IgD-negative memory B cell (primary cell): Measurements from ENCODE around the gene PCBP2. TPM values are rescaled to one million over a fixed set of nuclear protein-coding genes. Genes with fewer than 3 reads are reported as not detected.
"Not testable (repeated sequence)": the region's sequence is repeated elsewhere in the genome, so short reads cannot be mapped to it uniquely, and the experiment has no call there.

Experiments used
- H3K27ac Mint-ChIP-seq, 3 donors: one replicate each; pipeline ENCODE4 v1.8.0; 2020 to 2022; ENCODE audit warnings: mild to moderate bottlenecking in 3 of 3, mixed read lengths in 3 of 3, moderate library complexity in 1 of 3
- H3K27me3 Mint-ChIP-seq: one replicate; pipeline ENCODE4 v1.8.0; 2021; ENCODE audit warnings: mixed read lengths
- H3K36me3 Mint-ChIP-seq: one replicate; pipeline ENCODE4 v1.8.0; 2020; ENCODE audit warnings: mild to moderate bottlenecking, mixed read lengths
- H3K4me1 Mint-ChIP-seq, 3 donors: one replicate each; pipeline ENCODE4 v1.8.0; 2020 to 2022; ENCODE audit warnings: mixed read lengths in 3 of 3, mild to moderate bottlenecking in 1 of 3
- H3K4me3 Mint-ChIP-seq, 4 donors: one replicate each; pipeline ENCODE4 v1.8.0; 2020 to 2022; ENCODE audit warnings: mild to moderate bottlenecking in 4 of 4, mixed read lengths in 4 of 4, moderate library complexity in 3 of 4
- H3K9me3 Mint-ChIP-seq, 3 donors: one replicate each; pipeline ENCODE4 v1.8.0; 2020 to 2021; ENCODE audit warnings: mixed read lengths in 3 of 3, mild to moderate bottlenecking in 1 of 3
- polyA plus RNA-seq: library from polyadenylated mRNA; unstranded; fragments of 300-500 nt; fragmentation: Illumina TruSeq; gene quantifications from one replicate; pipeline ENCODE4 v1.2.3, GENCODE V29; 2021

PCBP2 gene
- polyA plus RNA-seq, 1 donor from 2014 or later = 111 TPM

DNA sequence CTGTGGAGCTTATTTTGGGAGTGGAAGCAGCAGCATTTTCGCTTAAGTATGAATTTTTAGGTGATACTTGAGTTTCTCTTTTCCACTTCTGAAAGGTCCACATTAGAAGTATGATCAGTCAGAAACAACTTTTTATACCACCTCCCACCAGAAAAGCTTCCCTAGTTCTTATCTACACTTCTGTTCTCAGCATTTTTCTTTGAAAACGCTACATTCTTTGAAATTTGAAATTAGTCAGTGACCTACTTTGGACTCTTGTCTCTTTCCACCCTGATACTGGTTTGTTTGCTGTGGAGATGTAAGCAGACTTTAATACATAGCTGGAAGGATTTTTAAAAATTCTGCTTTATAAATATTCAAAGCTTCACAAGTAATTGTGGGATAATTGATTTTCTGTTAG lies 22.2 kb downstream of the PCBP2 start:
- Mint-ChIP-seq H3K27ac (peak overlapping the region in 1 of 3 donors; percentile 70), H3K9me3 (no peaks in the 10 kb centered on the region), H3K4me1 (peaks cover 13 to 19% (median 15%) of the 10 kb centered on the region in 3 donors), H3K36me3 (peaks cover 2% of the 10 kb centered on the region), H3K4me3 (peak overlapping the region in 1 of 4 donors; percentile 17), H3K27me3 (no peaks in the 10 kb centered on the region)

DNA sequence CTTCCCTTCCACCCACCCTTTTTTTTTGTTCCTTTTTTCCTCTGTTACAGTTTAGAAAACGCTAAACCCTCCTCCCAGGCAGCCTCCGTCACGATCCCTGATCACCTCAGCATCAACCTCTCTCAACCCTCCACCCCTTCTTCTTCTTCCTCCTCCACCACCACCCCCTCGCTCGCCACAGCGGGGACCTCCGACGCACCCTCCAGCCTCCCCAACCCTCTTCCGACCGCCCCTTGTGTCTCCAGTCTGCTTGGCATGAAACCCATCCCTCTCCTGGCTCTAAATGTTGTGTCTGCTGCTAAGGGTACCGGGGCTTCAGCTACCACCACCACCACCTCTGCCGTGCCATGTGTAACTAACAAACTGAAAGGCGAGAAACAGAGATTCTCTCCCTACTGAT lies 22.9 kb downstream of the PCBP2 start:
- Mint-ChIP-seq H3K27me3 (no peaks in the 10 kb centered on the region), H3K27ac (peak overlapping the region in 2 of 3 donors; percentile 58 to 70), H3K36me3 (peaks cover 2% of the 10 kb centered on the region), H3K4me1 (peaks cover 13 to 19% (median 15%) of the 10 kb centered on the region in 3 donors), H3K4me3 (peak overlapping the region in 2 of 4 donors; percentile 5 to 39), H3K9me3 (no peaks in the 10 kb centered on the region)

DNA sequence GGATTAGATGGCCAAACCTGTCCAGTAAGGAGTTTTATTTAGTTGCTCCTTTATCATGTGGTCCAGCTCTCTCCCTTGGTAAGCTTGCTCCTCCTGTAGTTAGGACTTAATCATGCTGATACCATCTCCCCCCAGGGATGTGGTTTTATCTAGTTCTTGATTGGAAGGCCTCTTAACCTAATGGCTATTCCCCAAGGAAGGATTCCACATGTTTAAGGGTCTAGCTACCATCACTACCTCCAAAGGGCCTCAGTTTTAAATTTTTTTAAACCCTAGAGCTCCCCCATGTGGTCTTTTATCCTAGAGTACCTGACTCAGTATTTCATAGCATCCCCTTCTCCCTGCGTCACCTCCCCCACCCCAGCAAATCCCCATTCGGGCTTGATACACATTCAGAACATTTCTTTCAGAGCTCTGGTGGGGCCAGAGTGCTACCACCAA lies 24.9 kb downstream of the PCBP2 start:
- peak overlapping the region in 2 of 4 donors; percentile 20 to 38 for H3K4me3 Mint-ChIP-seq
- H3K9me3 Mint-ChIP-seq = no peaks in the 10 kb centered on the region
- peak overlapping the region in 1 of 3 donors; percentile 75 for H3K27ac Mint-ChIP-seq
- H3K4me1 Mint-ChIP-seq = peaks cover 12 to 19% (median 15%) of the 10 kb centered on the region in 3 donors
- peaks cover 3% of the 10 kb centered on the region for H3K36me3 Mint-ChIP-seq
- H3K27me3 Mint-ChIP-seq = no peaks in the 10 kb centered on the region

DNA sequence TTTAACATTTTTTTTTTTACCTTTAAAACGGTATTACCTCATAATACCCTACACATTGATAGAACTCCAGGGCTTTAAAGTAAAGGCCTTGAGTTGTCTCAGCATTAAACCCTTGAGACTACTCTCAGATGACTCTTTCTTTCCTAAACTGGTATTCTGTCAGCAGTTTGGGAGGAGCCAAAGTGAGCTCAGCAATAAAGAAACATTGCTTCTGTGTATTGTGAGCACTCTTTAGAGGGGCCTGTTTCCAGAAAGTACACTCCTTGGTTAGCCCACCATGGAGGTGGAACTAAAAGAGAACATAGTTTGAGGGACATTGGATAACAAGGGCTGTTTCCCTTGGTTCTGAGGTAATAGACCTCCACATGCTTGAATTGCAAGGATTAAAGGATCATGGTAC lies 27.0 kb downstream of the PCBP2 start:
- Mint-ChIP-seq H3K27me3 (no peaks in the 10 kb centered on the region), H3K36me3 (peaks cover 5% of the 10 kb centered on the region), H3K4me1 (peaks cover 10 to 18% (median 13%) of the 10 kb centered on the region in 3 donors), H3K4me3 (no peak overlapping the region), H3K27ac (peak overlapping the region in 1 of 3 donors; percentile 25), H3K9me3 (no peaks in the 10 kb centered on the region)

DNA sequence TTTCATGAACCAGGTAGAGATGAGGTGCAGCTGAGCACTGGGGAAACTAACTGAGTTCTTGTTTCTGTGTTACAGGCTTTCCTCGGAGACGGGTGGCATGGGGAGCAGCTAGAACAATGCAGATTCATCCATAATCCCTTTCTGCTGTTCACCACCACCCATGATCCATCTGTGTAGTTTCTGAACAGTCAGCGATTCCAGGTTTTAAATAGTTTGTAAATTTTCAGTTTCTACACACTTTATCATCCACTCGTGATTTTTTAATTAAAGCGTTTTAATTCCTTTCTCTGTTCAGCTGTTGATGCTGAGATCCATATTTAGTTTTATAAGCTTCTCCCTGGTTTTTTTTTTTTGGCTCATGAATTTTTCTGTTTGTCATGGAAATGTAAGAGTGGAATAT lies 27.4 kb downstream of the PCBP2 start:
- H3K9me3 Mint-ChIP-seq = no peaks in the 10 kb centered on the region
- H3K27me3 Mint-ChIP-seq = no peaks in the 10 kb centered on the region
- no peak overlapping the region for H3K4me3 Mint-ChIP-seq
- peaks cover 6 to 14% (median 13%) of the 10 kb centered on the region in 3 donors for H3K4me1 Mint-ChIP-seq
- peaks cover 5% of the 10 kb centered on the region for H3K36me3 Mint-ChIP-seq
- H3K27ac Mint-ChIP-seq = peak overlapping the region in 1 of 3 donors; percentile 25

DNA sequence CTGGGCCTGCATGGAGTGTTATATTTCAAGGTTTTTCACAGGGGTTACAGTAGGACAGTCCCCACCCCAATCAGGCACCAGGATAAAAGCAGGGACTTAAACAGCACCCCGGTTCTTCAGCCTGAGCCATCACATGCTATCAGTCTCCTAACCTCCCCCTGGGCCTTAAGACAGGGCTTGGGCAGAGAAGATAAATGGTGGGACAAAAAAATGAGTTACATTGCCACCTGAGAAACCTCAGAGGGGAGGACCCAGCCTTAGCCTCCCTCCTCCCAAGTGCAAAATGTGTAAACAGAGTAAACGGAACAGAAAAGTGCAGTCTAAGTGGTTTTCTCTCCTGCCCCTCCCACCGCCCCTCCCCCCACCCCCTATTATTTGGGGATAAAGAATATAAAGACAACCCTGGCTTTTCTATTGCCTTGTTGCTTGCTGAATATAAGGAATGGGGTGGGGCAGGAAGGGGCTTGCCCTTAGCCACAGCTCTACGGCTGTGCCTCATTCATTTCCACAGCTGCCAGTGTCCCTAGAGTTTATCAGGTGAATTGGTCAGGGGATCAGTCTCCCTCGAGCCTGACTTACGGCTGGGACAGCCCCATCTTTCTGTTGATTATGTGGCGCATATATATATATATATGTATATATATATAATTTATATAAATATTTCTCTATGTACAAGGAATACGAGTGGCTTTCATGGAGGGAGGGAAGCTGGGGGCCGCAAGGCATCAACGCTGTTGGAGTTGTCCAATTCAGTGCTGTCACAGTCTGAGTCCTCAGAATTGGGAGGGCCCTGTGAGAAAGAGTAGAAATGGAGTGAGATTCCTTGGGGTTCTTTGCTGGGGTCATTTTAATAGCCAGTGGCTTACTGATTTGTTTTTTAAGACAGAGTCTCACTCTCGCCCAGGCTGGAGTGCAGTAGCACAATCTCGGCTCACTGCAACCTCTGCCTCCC lies 28.9 kb downstream of the PCBP2 start:
- Mint-ChIP-seq H3K4me3 (no peak overlapping the region), H3K36me3 (peaks cover 2% of the 10 kb centered on the region), H3K9me3 (no peaks in the 10 kb centered on the region), H3K27ac (peak overlapping the region in 1 of 3 donors; percentile 85), H3K27me3 (no peaks in the 10 kb centered on the region), H3K4me1 (peaks cover 0 to 11% (median 10%) of the 10 kb centered on the region in 3 donors)

DNA sequence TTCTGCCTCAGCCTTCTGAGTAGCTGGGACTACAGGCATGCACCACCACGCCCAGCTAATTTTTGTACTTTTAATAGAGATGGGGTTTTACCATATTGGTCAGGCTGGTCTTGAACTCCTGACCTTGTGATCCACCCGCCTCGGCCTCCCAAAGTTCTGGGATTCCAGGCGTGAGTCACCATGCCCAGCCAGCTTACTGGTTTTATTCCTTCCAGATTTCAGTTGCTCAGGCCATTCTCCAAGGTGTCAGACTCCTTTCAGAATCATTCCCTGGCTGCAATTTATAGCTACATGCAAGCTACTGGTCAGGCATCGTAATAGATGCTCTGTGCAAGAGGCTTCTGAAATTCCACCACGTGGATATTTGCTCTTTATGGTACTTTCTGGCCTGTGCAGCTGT lies 29.6 kb downstream of the PCBP2 start:
- not testable (repeated sequence) for H3K4me3 Mint-ChIP-seq, H3K9me3 Mint-ChIP-seq, H3K36me3 Mint-ChIP-seq, H3K27me3 Mint-ChIP-seq
- Mint-ChIP-seq H3K4me1 (peaks cover 0 to 11% (median 10%) of the 10 kb centered on the region in 3 donors), H3K27ac (peak overlapping the region in 2 of 3 donors; percentile 5 to 85)

DNA sequence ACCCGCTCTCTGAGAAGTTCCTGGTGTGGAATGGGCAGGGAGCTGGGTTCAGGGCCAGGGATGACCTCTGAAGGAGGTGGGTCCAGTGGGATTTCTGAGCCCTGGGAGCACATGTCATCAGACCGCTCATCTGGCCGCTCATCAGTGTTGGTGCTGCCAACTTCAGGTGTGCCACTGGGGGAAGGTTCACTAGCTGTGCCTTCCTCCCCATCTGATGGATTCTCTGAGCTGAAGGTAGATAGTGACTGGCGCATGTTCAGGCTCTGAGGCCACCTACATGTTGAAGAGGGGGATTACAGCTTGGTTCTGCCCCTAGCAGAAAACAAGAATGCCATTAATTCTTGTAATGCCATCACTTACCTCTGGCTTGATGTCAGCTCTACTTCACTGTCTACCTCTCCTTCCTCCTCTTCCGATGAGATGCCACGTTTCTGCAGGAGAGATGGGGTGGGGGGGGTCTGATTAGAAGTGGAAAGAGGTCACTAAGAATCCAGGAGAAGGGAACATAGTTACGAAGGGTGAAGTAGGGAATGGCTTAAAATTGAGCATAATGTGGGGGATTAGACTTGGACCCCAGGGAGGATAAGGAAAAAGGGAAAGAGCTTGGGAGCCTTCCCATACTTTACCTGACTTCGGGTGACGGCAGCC lies 30.2 kb downstream of the PCBP2 start:
- Mint-ChIP-seq H3K4me3 (no peak overlapping the region), H3K27me3 (no peaks in the 10 kb centered on the region), H3K4me1 (peaks cover 0 to 6% (median 5%) of the 10 kb centered on the region in 3 donors), H3K27ac (peak overlapping the region in 2 of 3 donors; percentile 5 to 57), H3K9me3 (no peaks in the 10 kb centered on the region), H3K36me3 (peaks cover 2% of the 10 kb centered on the region)

DNA sequence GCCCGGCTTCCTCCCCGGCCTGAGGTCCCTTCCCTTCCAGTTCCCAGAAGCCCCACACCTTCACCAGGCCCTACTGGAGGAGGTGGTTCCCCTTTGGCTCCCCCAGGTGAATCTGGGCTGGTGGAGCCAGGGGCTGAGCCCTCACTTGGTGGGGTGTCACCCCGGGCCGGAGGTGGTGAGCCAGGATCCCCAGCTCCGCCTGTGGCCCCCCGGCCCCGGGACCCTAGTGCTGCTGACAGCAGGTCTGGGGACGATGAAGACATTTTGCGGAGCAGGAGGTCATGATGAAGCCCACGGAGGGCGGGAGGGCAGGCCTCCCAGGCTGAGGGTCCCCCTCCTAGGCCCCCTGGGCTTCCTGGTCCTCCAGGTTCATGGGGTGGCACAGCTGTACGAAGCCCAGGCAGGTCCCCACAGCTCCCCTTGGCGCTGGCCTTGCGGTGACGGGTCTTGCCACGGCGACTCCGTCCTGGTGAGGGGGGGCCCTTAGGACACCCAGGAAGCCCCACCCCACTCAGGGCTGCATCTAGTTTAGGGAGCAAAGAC lies 30.8 kb downstream of the PCBP2 start:
- no peaks in the 10 kb centered on the region for H3K27me3 Mint-ChIP-seq
- H3K27ac Mint-ChIP-seq = peak overlapping the region in 1 of 3 donors; percentile 16
- H3K36me3 Mint-ChIP-seq = peaks cover 2% of the 10 kb centered on the region
- H3K9me3 Mint-ChIP-seq = no peaks in the 10 kb centered on the region
- peak overlapping the region in 1 of 4 donors; percentile 32 for H3K4me3 Mint-ChIP-seq
- peaks cover 0 to 6% (median 5%) of the 10 kb centered on the region in 3 donors for H3K4me1 Mint-ChIP-seq

DNA sequence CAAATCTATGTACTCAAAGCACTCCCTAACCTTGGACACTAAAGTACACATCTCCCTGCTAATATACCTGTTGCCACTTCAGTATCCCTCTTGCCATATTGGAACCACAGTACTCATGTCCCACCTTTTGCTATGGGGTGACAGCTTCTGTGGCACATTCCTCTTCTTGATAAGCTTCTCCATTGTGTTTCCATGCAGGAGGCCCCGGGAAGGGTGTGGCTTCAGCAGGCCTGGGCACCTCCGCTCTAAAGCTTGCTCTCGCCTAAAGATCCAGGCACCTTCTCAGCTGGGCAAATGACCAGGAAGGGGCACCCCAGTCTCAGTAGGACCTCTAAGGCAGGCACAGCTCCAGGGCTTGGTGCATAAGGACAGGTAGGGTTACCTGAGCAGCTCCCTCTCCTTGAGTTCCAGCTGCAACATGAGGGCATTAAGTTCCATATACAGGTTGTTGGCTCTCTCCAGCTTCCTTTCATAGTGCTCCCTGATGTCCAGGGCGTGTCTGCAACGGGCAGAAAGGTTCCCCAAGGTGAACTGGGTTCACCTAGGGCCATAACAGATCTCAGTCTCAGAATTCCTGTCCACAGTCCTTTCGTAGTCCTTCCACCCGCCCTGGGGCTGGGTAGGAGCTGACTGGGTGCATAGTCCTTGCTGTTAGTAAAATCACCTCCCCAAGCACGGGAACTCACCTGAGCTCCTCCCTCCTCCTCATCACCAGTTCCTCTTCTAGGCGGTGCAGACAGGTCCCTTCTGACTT lies 31.5 kb downstream of the PCBP2 start:
- Mint-ChIP-seq H3K4me1 (peaks cover 0 to 6% (median 5%) of the 10 kb centered on the region in 3 donors), H3K27ac (peak overlapping the region; percentile 16 to 90 (median 72)), H3K36me3 (peaks cover 2% of the 10 kb centered on the region), H3K27me3 (no peaks in the 10 kb centered on the region), H3K4me3 (peak overlapping the region in 1 of 4 donors; percentile 32), H3K9me3 (no peaks in the 10 kb centered on the region)

DNA sequence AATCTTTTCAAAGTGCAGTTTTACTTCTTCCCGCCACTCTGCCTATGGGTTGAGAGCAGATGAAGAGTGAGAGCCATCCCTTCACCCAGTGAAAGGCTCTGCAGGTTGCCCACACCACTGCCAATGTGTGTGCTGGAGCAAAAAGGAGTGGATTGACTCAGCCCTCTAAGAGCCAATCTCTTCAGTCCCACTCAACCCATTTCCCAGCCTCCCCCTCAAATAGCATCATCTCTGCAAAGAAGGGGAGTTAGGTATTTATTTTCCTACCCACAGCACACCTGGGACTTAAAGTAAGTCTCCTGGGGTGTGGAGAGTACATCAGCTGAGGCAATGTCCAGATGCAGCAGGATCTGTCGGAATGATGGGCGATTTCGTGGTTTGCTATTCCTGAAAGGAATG lies 32.1 kb downstream of the PCBP2 start:
- H3K27me3 Mint-ChIP-seq = no peaks in the 10 kb centered on the region
- H3K4me3 Mint-ChIP-seq = peak overlapping the region in 1 of 4 donors; percentile 32
- H3K9me3 Mint-ChIP-seq = no peaks in the 10 kb centered on the region
- H3K27ac Mint-ChIP-seq = peak overlapping the region in 2 of 3 donors; percentile 16 to 72
- H3K4me1 Mint-ChIP-seq = peaks cover 0 to 6% (median 5%) of the 10 kb centered on the region in 3 donors
- peaks cover 2% of the 10 kb centered on the region for H3K36me3 Mint-ChIP-seq

DNA sequence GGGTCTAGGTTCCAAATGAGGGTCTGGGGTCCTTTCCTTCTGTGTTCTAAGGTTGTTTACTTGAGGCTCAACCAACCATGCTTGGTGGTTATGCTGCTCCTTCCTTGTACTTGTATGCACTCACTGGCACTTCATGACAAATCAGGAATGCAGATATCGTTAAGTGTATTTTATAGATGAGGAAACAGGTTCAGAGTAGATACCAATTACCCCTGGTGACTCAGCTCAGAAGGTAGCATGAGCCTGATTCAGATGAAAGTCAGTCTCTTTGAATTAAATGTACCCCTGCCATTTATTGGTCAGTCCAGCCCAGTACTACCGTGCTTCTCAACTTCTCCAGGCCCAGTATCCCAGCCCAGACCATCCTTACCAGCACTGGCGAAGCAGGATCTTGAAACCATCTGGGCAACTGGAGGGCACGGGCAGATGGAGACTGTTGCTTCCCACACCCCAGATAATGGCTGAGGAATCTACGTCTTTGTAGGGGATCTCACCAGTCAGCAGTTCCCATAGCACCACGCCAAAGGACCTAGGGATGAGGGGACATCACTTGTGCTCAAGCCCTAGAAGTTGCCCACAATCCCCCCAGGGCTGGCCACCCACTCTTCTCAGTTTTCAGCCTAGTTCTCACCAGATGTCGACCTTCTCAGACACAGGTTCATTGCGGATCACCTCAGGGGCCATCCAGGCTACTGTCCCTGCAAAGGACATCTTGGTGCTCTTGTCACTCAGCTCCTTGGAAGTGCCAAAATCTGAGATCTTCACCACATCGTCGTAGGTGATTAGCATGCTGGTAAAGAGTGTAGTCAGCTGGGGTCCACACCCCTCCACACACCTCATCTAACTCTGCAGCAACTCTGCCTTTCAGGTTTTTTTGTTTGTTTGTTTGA lies 33.0 kb downstream of the PCBP2 start:
- Mint-ChIP-seq H3K9me3 (no peaks in the 10 kb centered on the region), H3K36me3 (peaks cover 2% of the 10 kb centered on the region), H3K27ac (peak overlapping the region; percentile 16 to 82 (median 31)), H3K4me3 (peak overlapping the region in 1 of 4 donors; percentile 32), H3K4me1 (peaks cover 0 to 6% (median 5%) of the 10 kb centered on the region in 3 donors), H3K27me3 (no peaks in the 10 kb centered on the region)

DNA sequence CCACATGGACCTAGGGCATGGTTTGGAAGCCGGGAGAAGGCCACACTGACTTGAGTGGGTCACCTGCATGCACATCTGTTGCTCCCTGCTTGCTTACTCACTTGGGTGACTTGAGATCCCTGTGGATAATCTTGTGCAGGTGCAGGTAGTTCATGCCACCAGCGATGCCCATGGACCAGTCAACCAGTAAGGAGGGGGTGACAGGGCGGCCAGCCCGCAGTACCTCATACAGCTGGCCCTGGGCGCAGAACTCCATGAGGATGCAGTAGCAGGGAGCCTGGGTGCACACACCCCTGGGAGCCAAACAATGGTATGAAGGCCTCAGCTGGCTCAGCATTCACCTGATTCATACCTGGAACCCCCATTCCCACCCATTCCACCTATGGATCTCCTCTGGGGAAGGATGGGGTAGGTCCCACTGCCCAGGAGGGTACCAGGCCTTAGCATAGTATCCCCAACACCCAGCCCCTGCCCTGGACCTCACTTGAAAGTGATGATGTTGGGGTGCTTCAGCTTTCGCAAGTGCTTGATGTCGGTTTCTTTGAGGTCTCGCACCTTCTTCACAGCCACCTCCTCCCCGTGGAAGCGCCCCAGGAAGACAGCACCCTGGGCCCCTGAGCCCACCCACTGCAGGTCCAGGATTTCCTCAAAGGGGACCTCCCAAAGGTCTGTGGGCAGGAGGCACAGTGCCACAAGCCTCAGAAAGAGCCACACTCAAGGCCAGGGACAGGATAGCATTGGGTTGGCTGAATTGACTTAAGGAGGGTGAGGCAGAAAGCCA lies 34.2 kb downstream of the PCBP2 start:
- H3K27ac Mint-ChIP-seq = peak overlapping the region in 1 of 3 donors; percentile 16
- peaks cover 0 to 6% (median 5%) of the 10 kb centered on the region in 3 donors for H3K4me1 Mint-ChIP-seq
- H3K27me3 Mint-ChIP-seq = no peaks in the 10 kb centered on the region
- no peaks in the 10 kb centered on the region for H3K9me3 Mint-ChIP-seq
- H3K36me3 Mint-ChIP-seq = peaks cover 2% of the 10 kb centered on the region
- H3K4me3 Mint-ChIP-seq = no peak overlapping the region
